Immature natural killer cell (primary cell): ENCODE data around the gene RPS6KA3. TPM values are rescaled to one million over a fixed set of nuclear protein-coding genes. Genes with fewer than 3 reads are reported as not detected.
"Not testable (repeated sequence)": the region's sequence is repeated elsewhere in the genome, so short reads cannot be mapped to it uniquely, and the experiment has no call there.

Source experiments
- DNase-seq, 3 donors: peaks; one replicate each; pipeline ENCODE4 v3.0.0; 2022; ENCODE audit warnings: mixed read lengths in 1 of 3
- H3K27ac Mint-ChIP-seq, 6 donors: one replicate each; pipeline ENCODE4 v1.8.0; 2020; ENCODE audit warnings: mixed read lengths in 6 of 6, mild to moderate bottlenecking in 5 of 6, inconsistent platforms in 4 of 6, moderate library complexity in 3 of 6
- H3K27me3 Mint-ChIP-seq, 3 donors: one replicate each; pipeline ENCODE4 v1.8.0; 2020 to 2021; ENCODE audit warnings: low read depth in 3 of 3, mild to moderate bottlenecking in 3 of 3, mixed read lengths in 3 of 3, moderate library complexity in 3 of 3, inconsistent platforms in 1 of 3
- H3K36me3 Mint-ChIP-seq, 3 donors: one replicate each; pipeline ENCODE4 v1.8.0; 2020; ENCODE audit warnings: mixed read lengths in 3 of 3, inconsistent platforms in 2 of 3, mild to moderate bottlenecking in 2 of 3
- H3K4me1 Mint-ChIP-seq, 2 donors: one replicate each; pipeline ENCODE4 v1.8.0; 2020; ENCODE audit warnings: inconsistent platforms in 2 of 2, mild to moderate bottlenecking in 2 of 2, mixed read lengths in 2 of 2, moderate library complexity in 1 of 2
- H3K4me3 Mint-ChIP-seq, 5 donors: one replicate each; pipeline ENCODE4 v1.8.0; 2020; ENCODE audit warnings: mild to moderate bottlenecking in 5 of 5, mixed read lengths in 5 of 5, inconsistent platforms in 3 of 5, moderate library complexity in 3 of 5
- H3K9me3 Mint-ChIP-seq, 6 donors: one replicate each; pipeline ENCODE4 v1.8.0; 2020; ENCODE audit warnings: mild to moderate bottlenecking in 6 of 6, mixed read lengths in 6 of 6, inconsistent platforms in 4 of 6, moderate library complexity in 3 of 6
- polyA plus RNA-seq, 3 donors: library from polyadenylated mRNA; unstranded; fragments of 300-500 nt; fragmentation: Illumina TruSeq; gene quantifications; one replicate each; pipeline ENCODE4 v1.2.3, GENCODE V29; 2021

RPS6KA3 gene
- polyA plus RNA-seq, 3 donors from 2014 or later = 16.9 to 38.7 (median 28.4) TPM

- H3K36me3 Mint-ChIP-seq = peaks cover 0 to 17% (median 3%) of the 10 kb centered on the region in 3 donors
- no peaks in the 10 kb centered on the region for H3K9me3 Mint-ChIP-seq
- H3K27me3 Mint-ChIP-seq = peaks cover 2 to 4% (median 3%) of the 10 kb centered on the region in 3 donors
- H3K4me1 Mint-ChIP-seq = peaks cover 11 to 19% of the 10 kb centered on the region in 2 donors
- peak overlapping the region in 2 of 6 donors; percentile 12 to 65 for H3K27ac Mint-ChIP-seq
- no peak for DNase-seq
- no peak overlapping the region for H3K4me3 Mint-ChIP-seq
Observed at GRCh38 chrX:20197641-20198210, 69.0 kb downstream of the RPS6KA3 start.

DNA sequence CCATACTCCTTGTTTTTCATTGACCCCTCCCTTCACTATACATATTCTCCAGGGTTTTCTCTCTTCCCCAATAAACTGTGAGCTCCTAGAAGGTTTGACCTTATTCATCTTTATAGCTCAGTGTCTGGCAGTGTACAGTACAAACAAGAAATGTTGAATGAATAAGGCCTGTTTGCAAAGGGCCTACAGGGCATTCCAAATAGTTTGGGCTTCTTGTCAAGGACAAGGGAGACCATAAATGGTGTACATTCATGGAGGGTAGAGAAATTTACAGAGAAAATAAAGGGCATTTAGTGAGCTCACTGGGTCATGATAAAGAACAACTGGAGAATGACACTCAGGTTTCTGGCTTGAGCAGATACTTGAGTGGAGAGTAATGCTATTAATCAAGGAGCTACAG lies 77.5 kb downstream of the RPS6KA3 start:
- H3K4me1 Mint-ChIP-seq = no peaks in the 10 kb centered on the region
- H3K27ac Mint-ChIP-seq = peak overlapping the region in 2 of 6 donors; percentile 1 to 38
- peaks cover 0 to 6% (median 3%) of the 10 kb centered on the region in 3 donors for H3K36me3 Mint-ChIP-seq
- H3K9me3 Mint-ChIP-seq = no peaks in the 10 kb centered on the region
- H3K4me3 Mint-ChIP-seq = no peak overlapping the region
- DNase-seq = no peak
- H3K27me3 Mint-ChIP-seq = no peaks in the 10 kb centered on the region

DNA sequence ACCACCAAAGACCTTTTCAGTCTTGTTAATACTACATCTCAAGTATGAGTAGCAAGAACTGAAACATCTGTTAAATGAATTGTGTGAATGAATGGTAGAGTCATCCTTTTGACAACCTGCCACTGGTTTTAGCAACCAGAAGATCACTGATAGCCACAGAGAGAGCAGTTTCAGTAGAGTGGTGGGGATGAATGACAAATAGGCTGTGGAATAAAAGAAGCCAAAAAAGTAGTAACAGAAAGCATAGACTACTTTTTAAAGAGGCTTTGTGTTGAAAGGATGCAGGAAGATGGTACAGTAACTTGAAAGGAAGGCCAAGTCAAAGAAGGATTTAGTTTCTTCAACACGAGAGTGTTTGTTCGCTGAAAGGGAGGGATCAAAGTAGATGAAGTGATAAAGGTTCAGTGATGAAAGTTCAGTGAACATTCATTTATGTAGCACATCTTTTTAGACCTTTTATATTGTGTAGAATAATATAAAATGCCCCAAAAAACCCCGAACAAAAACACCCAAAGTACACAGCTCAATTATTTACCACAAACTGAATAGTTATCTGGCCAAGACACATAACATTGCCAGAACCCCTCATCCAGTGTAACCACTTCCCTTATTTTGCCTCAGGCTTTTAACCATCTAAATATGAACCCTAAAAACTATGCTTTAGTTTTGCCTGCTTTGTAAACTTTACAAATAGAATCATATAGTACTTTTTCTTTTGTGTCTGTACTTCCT lies 84.9 kb downstream of the RPS6KA3 start:
- H3K4me3 Mint-ChIP-seq = no peak overlapping the region
- no peak for DNase-seq

GRCh38 chrX:20177093-20177492 lies 89.6 kb downstream of the RPS6KA3 start:
- Mint-ChIP-seq H3K27ac (peak overlapping the region in 1 of 6 donors; percentile 11), H3K27me3 (peaks cover 0 to 4% (median 2%) of the 10 kb centered on the region in 3 donors), H3K4me3 (no peak overlapping the region), H3K36me3 (peaks cover 0 to 3% (median 0%) of the 10 kb centered on the region in 3 donors), H3K9me3 (no peaks in the 10 kb centered on the region), H3K4me1 (peaks cover 5 to 8% of the 10 kb centered on the region in 2 donors)
- no peak for DNase-seq

More for the DNA sequence above, 84.9 kb downstream of the RPS6KA3 start:
- Mint-ChIP-seq H3K4me1 (peaks cover 7 to 24% of the 10 kb centered on the region in 2 donors), H3K27ac (peak overlapping the region in 5 of 6 donors; percentile 26 to 70 (median 68)), H3K27me3 (peaks cover 0 to 4% (median 2%) of the 10 kb centered on the region in 3 donors), H3K36me3 (peaks cover 0 to 6% (median 0%) of the 10 kb centered on the region in 3 donors), H3K9me3 (no peaks in the 10 kb centered on the region)

GRCh38 chrX:20173856-20174255 lies 92.9 kb downstream of the RPS6KA3 start:
- H3K4me1 Mint-ChIP-seq = no peaks in the 10 kb centered on the region
- no peak for DNase-seq
- H3K36me3 Mint-ChIP-seq = peaks cover 0 to 3% (median 0%) of the 10 kb centered on the region in 3 donors
- H3K9me3 Mint-ChIP-seq = no peaks in the 10 kb centered on the region
- peak overlapping the region in 1 of 6 donors; percentile 31 for H3K27ac Mint-ChIP-seq
- peaks cover 0 to 4% (median 0%) of the 10 kb centered on the region in 3 donors for H3K27me3 Mint-ChIP-seq
- no peak overlapping the region for H3K4me3 Mint-ChIP-seq

DNA sequence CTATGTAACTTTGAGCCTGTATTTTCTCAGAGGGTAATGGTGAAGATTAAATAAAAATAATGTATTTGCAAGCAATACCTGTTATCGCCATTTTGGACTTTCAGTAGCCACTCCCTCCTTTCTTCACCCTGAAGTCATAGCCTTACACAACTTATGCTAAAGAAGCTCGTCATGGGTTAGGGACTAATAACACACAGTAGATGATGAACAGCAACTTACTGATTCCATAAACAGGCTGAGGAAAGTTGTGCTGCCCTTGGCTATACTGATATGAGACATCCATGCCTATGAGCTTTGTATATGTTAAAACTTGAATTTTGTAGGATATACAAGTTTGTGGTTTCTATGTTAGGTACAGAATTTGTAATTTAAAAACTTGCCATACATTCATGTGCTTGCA lies 93.4 kb downstream of the RPS6KA3 start:
- peaks cover 0 to 4% (median 0%) of the 10 kb centered on the region in 3 donors for H3K27me3 Mint-ChIP-seq
- H3K9me3 Mint-ChIP-seq = no peaks in the 10 kb centered on the region
- no peaks in the 10 kb centered on the region for H3K4me1 Mint-ChIP-seq
- DNase-seq = no peak
- peaks cover 0 to 3% (median 2%) of the 10 kb centered on the region in 3 donors for H3K36me3 Mint-ChIP-seq
- H3K27ac Mint-ChIP-seq = no peak overlapping the region
- no peak overlapping the region for H3K4me3 Mint-ChIP-seq

DNA sequence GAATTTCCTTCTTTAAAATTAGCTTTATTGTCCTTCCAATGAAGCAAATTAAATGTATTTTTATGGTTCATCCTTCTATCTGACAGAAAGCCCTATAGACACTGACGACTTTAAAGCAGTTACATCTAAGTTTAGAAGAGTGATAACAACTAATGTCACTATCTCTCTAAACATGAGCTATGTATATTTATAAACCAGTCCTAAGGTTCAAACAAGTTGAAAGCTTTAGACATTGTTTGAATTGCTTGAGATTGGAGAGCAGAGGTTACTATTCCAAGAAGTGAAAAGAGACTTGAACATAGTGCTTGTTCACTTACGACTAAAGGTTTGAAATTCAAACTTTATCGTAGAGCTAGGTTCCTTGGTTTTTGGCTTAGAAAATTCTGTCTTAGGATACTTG lies 94.8 kb downstream of the RPS6KA3 start:
- no peak for DNase-seq
- Mint-ChIP-seq H3K27me3 (peaks cover 0 to 5% (median 0%) of the 10 kb centered on the region in 3 donors), H3K4me3 (no peak overlapping the region), H3K36me3 (peaks cover 0 to 4% (median 2%) of the 10 kb centered on the region in 3 donors), H3K27ac (no peak overlapping the region), H3K4me1 (no peaks in the 10 kb centered on the region), H3K9me3 (no peaks in the 10 kb centered on the region)

GRCh38 chrX:20162516-20162915 lies 104.2 kb downstream of the RPS6KA3 start:
- not testable (repeated sequence) for H3K27me3 Mint-ChIP-seq, H3K9me3 Mint-ChIP-seq, DNase-seq, H3K4me3 Mint-ChIP-seq, H3K4me1 Mint-ChIP-seq, H3K27ac Mint-ChIP-seq
- H3K36me3 Mint-ChIP-seq = peaks cover 4 to 13% (median 10%) of the 10 kb centered on the region in 3 donors

- peaks cover 1 to 5% (median 2%) of the 10 kb centered on the region in 3 donors for H3K27me3 Mint-ChIP-seq
- DNase-seq = no peak
- peaks cover 4 to 17% (median 15%) of the 10 kb centered on the region in 3 donors for H3K36me3 Mint-ChIP-seq
- H3K4me1 Mint-ChIP-seq = no peaks in the 10 kb centered on the region
- peak overlapping the region in 3 of 6 donors; percentile 17 to 52 (median 28) for H3K27ac Mint-ChIP-seq
- no peaks in the 10 kb centered on the region for H3K9me3 Mint-ChIP-seq
- no peak overlapping the region for H3K4me3 Mint-ChIP-seq
Observed at GRCh38 chrX:20159797-20160385, 106.8 kb downstream of the RPS6KA3 start.

GRCh38 chrX:20151689-20152088 lies 115.0 kb downstream of the RPS6KA3 start:
- peak overlapping the region in 2 of 6 donors; percentile 17 to 28 for H3K27ac Mint-ChIP-seq
- peaks cover 0 to 15% (median 3%) of the 10 kb centered on the region in 3 donors for H3K36me3 Mint-ChIP-seq

GRCh38 chrX:20149326-20149725 lies 117.4 kb downstream of the RPS6KA3 start:
- H3K36me3 Mint-ChIP-seq = peaks cover 0 to 6% (median 3%) of the 10 kb centered on the region in 3 donors
- peaks cover 2 to 13% (median 6%) of the 10 kb centered on the region in 3 donors for H3K27me3 Mint-ChIP-seq
- peak overlapping the region in 1 of 6 donors; percentile 33 for H3K27ac Mint-ChIP-seq
- peaks cover 0 to 3% of the 10 kb centered on the region in 2 donors for H3K4me1 Mint-ChIP-seq
- no peak overlapping the region for H3K4me3 Mint-ChIP-seq
- no peaks in the 10 kb centered on the region for H3K9me3 Mint-ChIP-seq
- no peak for DNase-seq

More at GRCh38 chrX:20151689-20152088, 115.0 kb downstream of the RPS6KA3 start:
- Mint-ChIP-seq H3K4me1 (no peaks in the 10 kb centered on the region), H3K4me3 (no peak overlapping the region), H3K27me3 (peaks cover 2 to 10% (median 6%) of the 10 kb centered on the region in 3 donors), H3K9me3 (no peaks in the 10 kb centered on the region)
- no peak for DNase-seq

DNA sequence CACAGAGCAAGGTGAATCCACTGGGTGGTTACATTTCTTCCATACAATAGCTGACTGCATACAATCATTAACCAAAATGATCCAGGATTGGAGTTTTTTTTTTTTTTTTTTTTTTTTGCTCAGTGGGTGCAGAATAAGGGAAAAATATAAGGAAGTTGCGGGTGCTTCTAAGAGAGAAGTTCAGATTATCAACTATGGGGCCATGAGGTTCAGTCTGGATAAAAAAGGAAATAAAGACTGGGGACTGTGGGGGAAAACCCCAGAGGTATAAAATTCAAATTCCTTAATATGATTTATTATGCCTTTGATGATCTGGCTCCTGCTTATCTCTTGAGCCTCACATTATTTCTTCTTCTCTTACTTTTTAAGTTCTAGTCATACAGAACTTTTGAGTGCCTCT lies 119.1 kb downstream of the RPS6KA3 start:
- no peak for DNase-seq
- H3K9me3 Mint-ChIP-seq = no peaks in the 10 kb centered on the region
- no peak overlapping the region for H3K4me3 Mint-ChIP-seq
- peaks cover 0 to 2% (median under 1%) of the 10 kb centered on the region in 3 donors for H3K36me3 Mint-ChIP-seq
- peaks cover 0 to 14% (median 6%) of the 10 kb centered on the region in 3 donors for H3K27me3 Mint-ChIP-seq
- H3K27ac Mint-ChIP-seq = peak overlapping the region in 1 of 6 donors; percentile 38
- peaks cover 8 to 10% of the 10 kb centered on the region in 2 donors for H3K4me1 Mint-ChIP-seq

DNA sequence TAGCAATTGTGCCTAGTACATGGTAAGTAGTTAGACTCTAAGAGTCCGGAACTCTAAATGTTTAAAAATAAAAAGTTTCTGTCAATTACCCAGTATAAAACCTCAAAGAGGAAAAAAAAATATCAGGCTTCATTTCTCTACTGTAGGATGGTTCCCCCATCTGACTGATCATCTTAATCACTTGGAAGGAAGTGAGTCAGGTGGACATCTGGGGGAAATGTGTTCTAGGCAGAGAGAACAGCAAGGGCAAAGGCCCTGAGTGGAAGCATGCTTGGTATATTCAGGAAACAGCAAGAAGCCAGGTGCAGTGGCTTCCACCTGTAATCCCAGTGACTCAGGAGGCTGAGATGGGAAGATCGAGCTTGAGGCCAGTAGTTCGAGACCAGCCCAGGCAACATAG lies 122.2 kb downstream of the RPS6KA3 start:
- Mint-ChIP-seq H3K27me3 (peaks cover 0 to 14% (median 6%) of the 10 kb centered on the region in 3 donors), H3K4me1 (peaks cover 24 to 27% of the 10 kb centered on the region in 2 donors), H3K4me3 (no peak overlapping the region), H3K9me3 (no peaks in the 10 kb centered on the region), H3K36me3 (no peaks in the 10 kb centered on the region), H3K27ac (no peak overlapping the region)
- DNase-seq = no peak

GRCh38 chrX:20143561-20143960 lies 123.1 kb downstream of the RPS6KA3 start:
- Mint-ChIP-seq H3K4me1 (peaks cover 31 to 36% of the 10 kb centered on the region in 2 donors), H3K9me3 (no peaks in the 10 kb centered on the region), H3K27me3 (peaks cover 0 to 14% (median 6%) of the 10 kb centered on the region in 3 donors), H3K4me3 (no peak overlapping the region), H3K27ac (peak overlapping the region in 3 of 6 donors; percentile 82 to 91 (median 82)), H3K36me3 (peaks cover 0 to 6% (median 3%) of the 10 kb centered on the region in 3 donors)
- DNase-seq = no peak
